ENCODE results near the gene FAM20B. TPM values are rescaled to one million over a fixed set of nuclear protein-coding genes. Genes with fewer than 3 reads are reported as not detected.

FAM20B gene
- total and polyA plus RNA-seq, 2 of the 13 experiments (the other 11 are each of a cell fraction or from before 2014, with no cell fraction given), result 13.8 to 26.9 TPM

DNA sequence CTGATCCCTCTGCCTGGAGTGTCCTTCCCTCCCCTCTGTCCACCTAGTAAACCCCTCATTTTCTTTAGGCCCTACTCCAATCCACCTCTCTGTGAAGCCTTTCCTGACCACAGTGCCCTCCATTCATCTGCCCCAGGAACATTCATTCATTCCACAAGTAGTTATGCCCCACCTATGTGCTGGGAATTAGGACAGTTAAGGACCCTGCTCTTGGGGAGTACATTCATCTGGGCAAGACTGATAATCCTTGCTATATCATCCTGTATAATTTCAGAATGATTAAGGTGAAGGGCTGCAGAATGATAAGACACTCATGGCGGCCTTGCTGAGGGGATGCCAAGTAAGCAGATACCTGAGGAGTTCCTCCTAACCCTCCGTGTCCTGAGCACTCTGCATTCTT lies 10.3 kb upstream of the FAM20B start:
- 28% methylated on average over 2 of the region's 2 CpGs for WGBS (ENCODE audit: low lambda C conversion rate)
- no peak for FAIRE-seq

More for the DNA sequence above, 10.3 kb upstream of the FAM20B start:
- Histone ChIP-seq H2AFZ (ENCODE audit: low read length) (no peak overlapping the region), H3K4me2 (ENCODE audit: low read depth, low read length) (no peak overlapping the region), H3K4me3 (replicated peaks in 1 of 3; ENCODE audit: insufficient read depth in 1 of 3, low read depth in 2 of 3, low read length in 3 of 3) (no peak overlapping the region), H3K9me3 (ENCODE audit: low read length) (no peaks in the 10 kb centered on the region), H3K36me3 (replicated peaks in 1 of 2; ENCODE audit: control insufficient read depth in 1 of 2, insufficient read depth in 2 of 2, low read length in 2 of 2) (no peaks in the 10 kb centered on the region), H3K79me2 (ENCODE audit: insufficient read depth, low read length) (no peaks in the 10 kb centered on the region), H3K27ac (ENCODE audit: extremely low read length, insufficient read depth, low read length) (no peak overlapping the region), H3K9ac (ENCODE audit: insufficient read depth, low read depth, low read length) (no peak overlapping the region), H4K20me1 (ENCODE audit: insufficient read depth, low read length) (no peaks in the 10 kb centered on the region), H3K27me3 (ENCODE audit: control insufficient read depth in 1 of 2, insufficient read depth in 2 of 2, low read length in 2 of 2) (no peaks in the 10 kb centered on the region), H3K4me1 (ENCODE audit: insufficient read depth, low read length) (peaks cover 34% of the 10 kb centered on the region)
- in situ Hi-C loops (cut with HindIII; ENCODE audit: extremely low pct_ligation_motif_present, low pct_unique_long_range_greater_than_20kb), result no loop called here
- intact Hi-C loops (cut with micrococcal nuclease; ENCODE audit: unreplicated experiment), result no loop called here
- ATAC-seq (no peak), DNase-seq (ENCODE audit: low spot score) (no peak)
- BruUV-seq (replicated peaks), result no TSS peak
- CTCF ChIA-PET (ENCODE audit: low intra/inter-chr PET ratio, low total read pairs), result no interaction called here
- POLR2A ChIA-PET, result no interaction called here
- no peak for TF ChIP-seq ZNF296 (CRISPR knock-in tag; conservative IDR thresholded peaks at IDR 0.05)
- TF ChIP-seq ZUFSP (CRISPR knock-in tag; IDR thresholded peaks at IDR 0.05; ENCODE audit: borderline replicate concordance), result no peak
- no peak for TF ChIP-seq ZNF75D (CRISPR knock-in tag; IDR thresholded peaks at IDR 0.05; ENCODE audit: borderline replicate concordance)
- TF ChIP-seq RFXAP (CRISPR knock-in tag; IDR thresholded peaks at IDR 0.05; ENCODE audit: borderline replicate concordance), result no peak
- TF ChIP-seq, protein P1, sequence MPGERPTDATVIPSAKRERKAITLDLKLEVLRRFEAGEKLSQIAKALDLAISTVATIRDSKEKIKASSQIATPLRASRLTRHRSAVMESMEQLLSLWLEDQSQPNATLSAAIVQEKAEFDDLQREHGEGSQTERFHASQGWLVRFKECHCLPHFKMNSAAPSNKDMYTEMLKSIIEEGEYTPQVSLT (CRISPR knock-in tag; IDR thresholded peaks at IDR 0.05; ENCODE audit: borderline replicate concordance, low read depth), result no peak
- no peak for TF ChIP-seq ZNF160 (CRISPR knock-in tag; IDR thresholded peaks at IDR 0.05)
- TF ChIP-seq ELF3 (CRISPR knock-in tag; IDR thresholded peaks at IDR 0.05), result no peak
- TF ChIP-seq ZNF234 (CRISPR knock-in tag; conservative IDR thresholded peaks at IDR 0.05), result no peak
- TF ChIP-seq SP140L (CRISPR knock-in tag; IDR thresholded peaks at IDR 0.05; ENCODE audit: borderline replicate concordance), result no peak
- no peak for TF ChIP-seq ZNF891 (CRISPR knock-in tag; IDR thresholded peaks at IDR 0.05)
- no peak for TF ChIP-seq GTF3A (CRISPR knock-in tag; conservative IDR thresholded peaks at IDR 0.05)
- TF ChIP-seq CCAR2 (optimal IDR thresholded peaks at IDR 0.05; ENCODE audit: low read depth, low read length), result no peak
- TF ChIP-seq, protein P2, sequence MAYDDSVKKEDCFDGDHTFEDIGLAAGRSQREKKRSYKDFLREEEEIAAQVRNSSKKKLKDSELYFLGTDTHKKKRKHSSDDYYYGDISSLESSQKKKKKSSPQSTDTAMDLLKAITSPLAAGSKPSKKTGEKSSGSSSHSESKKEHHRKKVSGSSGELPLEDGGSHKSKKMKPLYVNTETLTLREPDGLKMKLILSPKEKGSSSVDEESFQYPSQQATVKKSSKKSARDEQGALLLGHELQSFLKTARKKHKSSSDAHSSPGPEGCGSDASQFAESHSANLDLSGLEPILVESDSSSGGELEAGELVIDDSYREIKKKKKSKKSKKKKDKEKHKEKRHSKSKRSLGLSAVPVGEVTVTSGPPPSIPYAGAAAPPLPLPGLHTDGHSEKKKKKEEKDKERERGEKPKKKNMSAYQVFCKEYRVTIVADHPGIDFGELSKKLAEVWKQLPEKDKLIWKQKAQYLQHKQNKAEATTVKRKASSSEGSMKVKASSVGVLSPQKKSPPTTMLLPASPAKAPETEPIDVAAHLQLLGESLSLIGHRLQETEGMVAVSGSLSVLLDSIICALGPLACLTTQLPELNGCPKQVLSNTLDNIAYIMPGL (CRISPR knock-in tag; IDR thresholded peaks at IDR 0.05; ENCODE audit: borderline replicate concordance in 1 of 2, low read depth in 1 of 2), result no peak
- TF ChIP-seq GPN1 (CRISPR knock-in tag; IDR thresholded peaks at IDR 0.05; ENCODE audit: borderline replicate concordance), result no peak
- TF ChIP-seq TP53 (CRISPR knock-in tag; conservative IDR thresholded peaks at IDR 0.05), result no peak
